Progenitor cell of endocrine pancreas (in vitro differentiated cells): ENCODE measurements around the gene TNFRSF17. TPM values are rescaled to one million over a fixed set of nuclear protein-coding genes. Genes with fewer than 3 reads are reported as not detected.

ENCODE experiments used
- DNase-seq: peaks from one replicate; pipeline ENCODE4 v3.0.0; 2021; ENCODE audit warnings: low spot score; ENCODE audit not compliant: unreplicated experiment
- H3K27ac Mint-ChIP-seq: 2 replicates; pipeline ENCODE4 v1.8.0; 2021; ENCODE audit warnings: mild to moderate bottlenecking, moderate library complexity, mixed read lengths
- H3K27me3 Mint-ChIP-seq: 2 replicates; pipeline ENCODE4 v1.8.0; 2021; ENCODE audit warnings: mixed read lengths
- H3K36me3 Mint-ChIP-seq: 2 replicates; pipeline ENCODE4 v1.8.0; 2022; ENCODE audit warnings: mixed read lengths; ENCODE audit not compliant: insufficient read depth
- H3K4me1 Mint-ChIP-seq: 2 replicates; pipeline ENCODE4 v1.8.0; 2021; ENCODE audit warnings: low read depth, mixed read lengths
- H3K4me3 Mint-ChIP-seq: 2 replicates; pipeline ENCODE4 v1.8.0; 2021; ENCODE audit warnings: low read depth, mild to moderate bottlenecking, moderate library complexity, mixed read lengths
- H3K9me3 Mint-ChIP-seq: 2 replicates; pipeline ENCODE4 v1.8.0; 2021; ENCODE audit warnings: low read depth, mixed read lengths
- total RNA-seq: library from RNA; stranded (reverse); gene quantifications from 2 replicates; pipeline ENCODE4 v1.2.1, GENCODE V29; 2021
- TF ChIP-seq, protein P1 (sequence below): fragments of 200-600 bp; sonication (generic); IDR thresholded peaks from one replicate; pipeline ENCODE4 v1.5.0; 2021; ENCODE audit warnings: antibody characterized with exemption, mild to moderate bottlenecking; ENCODE audit not compliant: unreplicated experiment

The TNFRSF17 gene
- total RNA-seq, 1 donor from 2014 or later = not detected

DNA sequence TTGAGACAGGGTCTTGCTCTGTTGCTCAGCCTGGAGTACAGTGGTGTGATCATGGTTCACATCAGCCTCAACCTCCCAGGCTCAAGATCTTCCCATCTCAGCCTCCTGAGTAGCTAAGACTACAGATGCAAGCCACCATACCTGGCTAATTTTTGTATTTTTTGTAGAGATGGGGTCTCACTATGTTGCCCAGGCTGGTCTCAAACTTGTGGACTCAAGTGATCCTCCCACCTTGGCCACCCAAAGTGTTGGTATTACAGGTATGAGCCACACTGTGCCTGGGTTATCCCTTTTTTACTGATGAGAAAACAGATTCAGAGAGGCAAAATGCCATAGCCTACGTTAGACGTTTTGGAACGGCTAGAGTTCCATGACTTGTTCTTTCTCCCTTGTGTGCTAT lies 41.6 kb downstream of the TNFRSF17 start:
- Mint-ChIP-seq H3K27ac (no peak overlapping the region), H3K36me3 (no peaks in the 10 kb centered on the region), H3K4me3 (no peak overlapping the region), H3K9me3 (no peaks in the 10 kb centered on the region), H3K27me3 (no peaks in the 10 kb centered on the region), H3K4me1 (no peaks in the 10 kb centered on the region)
- TF ChIP-seq, protein P1, sequence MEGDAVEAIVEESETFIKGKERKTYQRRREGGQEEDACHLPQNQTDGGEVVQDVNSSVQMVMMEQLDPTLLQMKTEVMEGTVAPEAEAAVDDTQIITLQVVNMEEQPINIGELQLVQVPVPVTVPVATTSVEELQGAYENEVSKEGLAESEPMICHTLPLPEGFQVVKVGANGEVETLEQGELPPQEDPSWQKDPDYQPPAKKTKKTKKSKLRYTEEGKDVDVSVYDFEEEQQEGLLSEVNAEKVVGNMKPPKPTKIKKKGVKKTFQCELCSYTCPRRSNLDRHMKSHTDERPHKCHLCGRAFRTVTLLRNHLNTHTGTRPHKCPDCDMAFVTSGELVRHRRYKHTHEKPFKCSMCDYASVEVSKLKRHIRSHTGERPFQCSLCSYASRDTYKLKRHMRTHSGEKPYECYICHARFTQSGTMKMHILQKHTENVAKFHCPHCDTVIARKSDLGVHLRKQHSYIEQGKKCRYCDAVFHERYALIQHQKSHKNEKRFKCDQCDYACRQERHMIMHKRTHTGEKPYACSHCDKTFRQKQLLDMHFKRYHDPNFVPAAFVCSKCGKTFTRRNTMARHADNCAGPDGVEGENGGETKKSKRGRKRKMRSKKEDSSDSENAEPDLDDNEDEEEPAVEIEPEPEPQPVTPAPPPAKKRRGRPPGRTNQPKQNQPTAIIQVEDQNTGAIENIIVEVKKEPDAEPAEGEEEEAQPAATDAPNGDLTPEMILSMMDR = no peak
- no peak for DNase-seq

DNA sequence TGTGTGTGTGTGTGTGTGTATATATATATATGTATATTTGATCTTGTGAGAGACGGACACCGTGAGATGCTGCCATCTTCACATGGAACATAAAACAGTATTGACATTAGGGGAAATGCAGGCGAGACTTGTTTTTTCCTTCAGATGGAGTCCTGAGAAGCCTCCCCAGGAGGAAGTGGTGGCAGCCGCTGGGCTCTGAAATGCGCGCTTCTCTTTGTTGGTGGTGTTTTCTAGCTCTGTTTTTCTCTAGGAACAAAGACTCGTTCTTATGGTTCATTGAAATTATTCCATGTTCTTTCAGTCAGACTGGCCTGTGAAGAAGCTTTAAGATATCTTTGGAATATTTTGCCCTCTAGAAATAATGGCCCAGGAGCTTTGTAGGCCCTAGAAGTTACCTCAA lies 44.5 kb downstream of the TNFRSF17 start:
- H3K36me3 Mint-ChIP-seq = peaks cover 1% of the 10 kb centered on the region
- peaks cover 4% of the 10 kb centered on the region for H3K4me1 Mint-ChIP-seq
- H3K27me3 Mint-ChIP-seq = no peaks in the 10 kb centered on the region
- no peak for DNase-seq
- TF ChIP-seq, protein P1 = no peak
- H3K9me3 Mint-ChIP-seq = no peaks in the 10 kb centered on the region
- H3K27ac Mint-ChIP-seq = no peak overlapping the region
- no peak overlapping the region for H3K4me3 Mint-ChIP-seq

- H3K36me3 Mint-ChIP-seq = peaks cover 1% of the 10 kb centered on the region
- H3K4me3 Mint-ChIP-seq = no peak overlapping the region
- H3K27me3 Mint-ChIP-seq = no peaks in the 10 kb centered on the region
- H3K27ac Mint-ChIP-seq = no peak overlapping the region
- H3K9me3 Mint-ChIP-seq = no peaks in the 10 kb centered on the region
- TF ChIP-seq, protein P1 = no peak
- H3K4me1 Mint-ChIP-seq = peaks cover 4% of the 10 kb centered on the region
- DNase-seq = no peak
Observed at GRCh38 chr16:12009922-12010321, 44.9 kb downstream of the TNFRSF17 start.

DNA sequence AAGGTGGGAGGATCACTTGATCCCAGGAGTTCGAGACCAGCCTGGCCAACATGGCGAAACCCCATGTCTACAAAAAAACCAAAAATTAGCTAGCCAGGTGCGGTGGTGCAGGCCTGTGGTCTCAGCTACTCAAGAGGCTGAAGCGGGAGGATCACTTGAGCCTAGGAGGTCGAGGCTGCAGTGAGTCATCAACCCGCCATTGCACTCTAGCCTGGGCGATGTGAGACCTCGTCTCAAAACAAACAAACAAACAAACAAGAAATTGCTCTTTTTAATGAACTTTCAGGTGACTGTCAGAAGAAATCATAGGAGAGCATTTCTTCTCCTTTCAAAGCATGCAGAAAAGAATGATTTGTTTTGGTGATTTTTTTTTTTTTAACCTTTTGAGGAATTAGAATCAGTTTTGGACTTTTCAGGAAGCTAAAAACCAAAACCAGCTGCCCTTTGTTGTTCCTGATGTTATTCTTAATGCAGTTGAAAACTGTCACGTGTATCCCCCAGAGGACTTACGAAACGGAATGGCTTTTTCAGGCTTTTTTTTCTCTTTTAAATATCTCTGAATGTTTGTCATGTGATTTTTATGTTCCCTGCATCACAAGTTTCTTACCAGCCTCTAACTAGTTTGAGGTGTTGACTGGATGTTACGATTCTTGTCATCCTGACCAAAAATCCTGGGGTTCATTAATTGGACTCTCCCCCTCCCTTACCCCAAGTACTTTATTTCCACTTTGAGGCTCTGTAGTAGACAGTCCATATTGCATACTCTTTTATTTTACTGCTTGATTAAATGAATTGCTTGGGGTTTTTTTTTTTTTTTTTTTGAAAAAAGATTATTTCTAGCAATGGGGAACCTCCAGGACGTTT lies 45.6 kb downstream of the TNFRSF17 start:
- TF ChIP-seq, protein P1 = no peak
- peaks cover 4% of the 10 kb centered on the region for H3K4me1 Mint-ChIP-seq
- no peak overlapping the region for H3K27ac Mint-ChIP-seq
- DNase-seq = no peak
- no peak overlapping the region for H3K4me3 Mint-ChIP-seq
- no peaks in the 10 kb centered on the region for H3K9me3 Mint-ChIP-seq
- H3K27me3 Mint-ChIP-seq = no peaks in the 10 kb centered on the region
- peaks cover 1% of the 10 kb centered on the region for H3K36me3 Mint-ChIP-seq

DNA sequence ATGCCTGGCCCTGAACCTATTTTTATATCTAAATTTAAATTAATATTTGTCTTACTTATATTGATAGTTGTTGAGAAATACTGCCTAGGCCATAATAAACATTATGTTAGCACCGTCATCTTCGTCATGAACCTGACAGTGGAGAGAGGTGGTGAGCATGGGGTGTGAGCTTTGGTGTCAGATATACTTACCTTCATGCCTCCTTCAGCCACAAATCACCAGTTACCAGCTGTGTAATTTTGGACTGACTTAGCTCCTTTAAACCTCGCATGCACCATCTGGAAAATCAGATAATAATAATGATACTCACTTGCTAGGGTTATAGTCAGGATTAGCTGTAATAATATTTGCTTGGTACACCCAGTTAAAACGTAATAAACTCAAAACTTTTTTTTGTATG lies 46.6 kb downstream of the TNFRSF17 start:
- H3K36me3 Mint-ChIP-seq = peaks cover 1% of the 10 kb centered on the region
- TF ChIP-seq, protein P1 = no peak
- no peaks in the 10 kb centered on the region for H3K9me3 Mint-ChIP-seq
- H3K27me3 Mint-ChIP-seq = no peaks in the 10 kb centered on the region
- no peak for DNase-seq
- H3K4me1 Mint-ChIP-seq = peaks cover 4% of the 10 kb centered on the region
- no peak overlapping the region for H3K27ac Mint-ChIP-seq
- H3K4me3 Mint-ChIP-seq = no peak overlapping the region
